Cardiac muscle cell (in vitro differentiated cells and primary cell): Measurements from ENCODE around the gene USP24. TPM values are rescaled to one million over a fixed set of nuclear protein-coding genes. Genes with fewer than 3 reads are reported as not detected.

ENCODE experiments used
- DNase-seq, 2 donors: peaks; one replicate each; pipeline versions ENCODE4 v3.0.0 to v3.0.0-alpha.2; 2010 to 2017; ENCODE audit warnings: low read depth in 1 of 2, low spot score in 1 of 2
- H3K27ac ChIP-seq: fragments of 200-600 bp; sonication (generic); 2 replicates; pipeline ENCODE4 v1.5.1; 2016
- H3K27me3 ChIP-seq: fragments of 200-600 bp; sonication (generic); 2 replicates; pipeline ENCODE4 v1.6.0; 2016; ENCODE audit warnings: control low read depth
- H3K36me3 ChIP-seq: fragments of 200-600 bp; sonication (generic); 2 replicates; pipeline ENCODE4 v1.5.1; 2016; ENCODE audit warnings: control low read depth
- H3K4me1 ChIP-seq: fragments of 200-600 bp; sonication (generic); 2 replicates; pipeline ENCODE4 v1.8.1; 2017; ENCODE audit warnings: low read depth, mild to moderate bottlenecking, mixed run types
- H3K4me3 ChIP-seq: fragments of 200-600 bp; sonication (generic); 2 replicates; pipeline ENCODE4 v1.5.1; 2016; ENCODE audit warnings: mild to moderate bottlenecking
- H3K9me3 ChIP-seq: fragments of 200-600 bp; sonication (generic); 2 replicates; pipeline ENCODE4 v1.5.1; 2017; ENCODE audit warnings: low read depth, mild to moderate bottlenecking, control low read depth
- CTCF ChIP-seq: IDR thresholded peaks from 2 replicates; pipeline ENCODE4 v1.5.1; 2012; ENCODE audit warnings: low read depth, mild to moderate bottlenecking, low read length
- polyA plus RNA-seq: library from polyadenylated mRNA; unstranded; fragments of >200 nt; fragmentation: Nextera tagmentation; extraction: Ambion mirVana; gene quantifications from 2 replicates; pipeline ENCODE4 v1.2.1, GENCODE V29; 2016
- total RNA-seq: library from RNA; depleted of rRNA; stranded (reverse); fragments of >200 nt; gene quantifications from 2 replicates; pipeline ENCODE4 v1.2.3, GENCODE V29; 2016

The USP24 gene, protein sequence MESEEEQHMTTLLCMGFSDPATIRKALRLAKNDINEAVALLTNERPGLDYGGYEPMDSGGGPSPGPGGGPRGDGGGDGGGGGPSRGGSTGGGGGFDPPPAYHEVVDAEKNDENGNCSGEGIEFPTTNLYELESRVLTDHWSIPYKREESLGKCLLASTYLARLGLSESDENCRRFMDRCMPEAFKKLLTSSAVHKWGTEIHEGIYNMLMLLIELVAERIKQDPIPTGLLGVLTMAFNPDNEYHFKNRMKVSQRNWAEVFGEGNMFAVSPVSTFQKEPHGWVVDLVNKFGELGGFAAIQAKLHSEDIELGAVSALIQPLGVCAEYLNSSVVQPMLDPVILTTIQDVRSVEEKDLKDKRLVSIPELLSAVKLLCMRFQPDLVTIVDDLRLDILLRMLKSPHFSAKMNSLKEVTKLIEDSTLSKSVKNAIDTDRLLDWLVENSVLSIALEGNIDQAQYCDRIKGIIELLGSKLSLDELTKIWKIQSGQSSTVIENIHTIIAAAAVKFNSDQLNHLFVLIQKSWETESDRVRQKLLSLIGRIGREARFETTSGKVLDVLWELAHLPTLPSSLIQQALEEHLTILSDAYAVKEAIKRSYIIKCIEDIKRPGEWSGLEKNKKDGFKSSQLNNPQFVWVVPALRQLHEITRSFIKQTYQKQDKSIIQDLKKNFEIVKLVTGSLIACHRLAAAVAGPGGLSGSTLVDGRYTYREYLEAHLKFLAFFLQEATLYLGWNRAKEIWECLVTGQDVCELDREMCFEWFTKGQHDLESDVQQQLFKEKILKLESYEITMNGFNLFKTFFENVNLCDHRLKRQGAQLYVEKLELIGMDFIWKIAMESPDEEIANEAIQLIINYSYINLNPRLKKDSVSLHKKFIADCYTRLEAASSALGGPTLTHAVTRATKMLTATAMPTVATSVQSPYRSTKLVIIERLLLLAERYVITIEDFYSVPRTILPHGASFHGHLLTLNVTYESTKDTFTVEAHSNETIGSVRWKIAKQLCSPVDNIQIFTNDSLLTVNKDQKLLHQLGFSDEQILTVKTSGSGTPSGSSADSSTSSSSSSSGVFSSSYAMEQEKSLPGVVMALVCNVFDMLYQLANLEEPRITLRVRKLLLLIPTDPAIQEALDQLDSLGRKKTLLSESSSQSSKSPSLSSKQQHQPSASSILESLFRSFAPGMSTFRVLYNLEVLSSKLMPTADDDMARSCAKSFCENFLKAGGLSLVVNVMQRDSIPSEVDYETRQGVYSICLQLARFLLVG (N-terminal part only)
- 15.3 and 34.9 TPM in 2 replicates for total RNA-seq
- polyA plus RNA-seq = 8.0 and 12.6 TPM in 2 replicates

DNA sequence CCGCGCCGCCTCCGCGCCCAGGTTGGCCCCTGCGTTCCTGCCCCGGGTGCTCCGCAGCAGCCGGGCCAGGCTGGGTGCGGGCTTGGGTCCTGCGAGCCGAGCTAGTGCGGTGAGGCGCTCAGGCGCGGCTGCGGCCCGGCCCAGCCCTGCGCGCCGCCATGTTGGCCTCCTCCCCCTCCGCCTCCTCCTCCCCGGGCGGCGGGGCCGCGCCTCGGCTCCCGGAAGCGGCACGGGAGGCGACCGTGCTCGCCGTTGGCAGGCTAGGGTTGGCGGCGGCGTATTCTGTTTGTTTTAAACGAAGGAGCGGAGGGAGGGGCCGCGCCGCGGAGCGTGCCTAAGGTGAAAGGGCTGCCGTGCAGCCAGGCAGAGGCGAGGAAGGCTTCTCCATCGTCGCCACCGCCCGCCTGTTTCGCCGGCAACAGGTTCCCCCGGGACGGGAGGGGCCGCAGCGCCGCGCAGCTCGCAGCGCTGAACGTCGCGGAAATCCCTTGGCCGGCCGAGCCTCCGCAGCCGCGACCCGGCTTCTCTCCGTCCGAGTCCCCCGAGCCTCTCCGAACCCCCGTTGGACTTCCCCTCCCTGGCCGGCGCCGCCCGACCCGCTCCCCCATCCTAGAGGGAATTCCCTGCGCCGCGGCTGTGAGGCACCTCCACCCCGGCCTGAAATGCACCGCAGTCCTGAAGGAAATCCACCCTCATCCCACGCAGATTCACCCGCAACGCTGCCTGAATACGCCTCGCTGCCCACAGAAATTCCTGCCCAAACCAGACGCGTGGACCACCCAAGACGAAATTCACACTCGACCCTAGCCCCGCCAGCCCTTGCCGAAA is at the start of gene USP24:
TSS of gene USP24 (minus strand) at position 171 of the 828 bp plus-strand sequence. CDS start 251 bp downstream, outside the sequence.
- Histone ChIP-seq H3K27me3 (no peaks in the 10 kb centered on the region), H3K27ac (peak within 1 kb of the TSS; percentile 98), H3K9me3 (no peaks in the 10 kb centered on the region), H3K36me3 (no peaks in the 10 kb centered on the region), H3K4me3 (peak within 1 kb of the TSS; percentile 61), H3K4me1 (peaks cover 25% of the 10 kb centered on the region)
- peak; percentile 77 to 87 for DNase-seq
- TF ChIP-seq CTCF = no peak

DNA sequence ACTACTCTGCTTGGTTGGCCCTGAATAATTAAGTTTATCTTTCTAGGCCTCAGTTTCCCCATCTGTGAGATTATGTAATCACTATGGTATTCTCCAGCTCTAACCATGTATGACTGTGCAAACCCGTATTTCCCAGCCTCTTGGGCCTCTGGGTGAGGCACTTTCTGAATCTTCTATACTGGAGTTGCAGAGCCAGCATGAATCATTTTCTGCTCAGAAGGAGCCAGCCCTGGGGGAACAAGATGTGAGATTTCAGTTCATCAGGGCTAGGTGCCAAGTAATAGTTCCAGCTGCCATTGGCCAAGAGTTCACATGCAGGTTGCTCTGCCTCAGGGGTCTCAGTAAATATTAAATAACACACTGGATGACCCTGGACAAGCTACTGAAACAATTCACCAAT is 47.7 kb upstream of the USP24 start:
- no peaks in the 10 kb centered on the region for H3K36me3 ChIP-seq
- no peaks in the 10 kb centered on the region for H3K4me1 ChIP-seq
- H3K27ac ChIP-seq = no peak overlapping the region

GRCh38 chr1:55259911-55260609 is 44.9 kb upstream of the USP24 start:
- H3K9me3 ChIP-seq = no peaks in the 10 kb centered on the region
- H3K4me3 ChIP-seq = no peak overlapping the region
- TF ChIP-seq CTCF = no peak
- no peaks in the 10 kb centered on the region for H3K4me1 ChIP-seq
- no peak overlapping the region for H3K27ac ChIP-seq
- no peaks in the 10 kb centered on the region for H3K36me3 ChIP-seq
- DNase-seq = no peak
- H3K27me3 ChIP-seq = no peaks in the 10 kb centered on the region

More for the DNA sequence above, 47.7 kb upstream of the USP24 start:
- DNase-seq = peak in 1 of 2 donors; percentile 61
- Histone ChIP-seq H3K4me3 (no peak overlapping the region), H3K27me3 (no peaks in the 10 kb centered on the region), H3K9me3 (no peaks in the 10 kb centered on the region)
- TF ChIP-seq CTCF = no peak

- no peak for TF ChIP-seq CTCF
- H3K4me1 ChIP-seq = no peaks in the 10 kb centered on the region
These were observed 42.8 kb upstream of the USP24 start for GRCh38 chr1:55257958-55258357.

More at GRCh38 chr1:55257958-55258357, 42.8 kb upstream of the USP24 start:
- peak in 1 of 2 donors; percentile 14 for DNase-seq
- H3K27ac ChIP-seq = no peak overlapping the region
- H3K27me3 ChIP-seq = no peaks in the 10 kb centered on the region
- H3K36me3 ChIP-seq = no peaks in the 10 kb centered on the region
- no peak overlapping the region for H3K4me3 ChIP-seq
- no peaks in the 10 kb centered on the region for H3K9me3 ChIP-seq
